Suprapubic skin (tissue), 4 donors: Measurements from ENCODE around the gene PPP2R3A. TPM values are rescaled to one million over a fixed set of nuclear protein-coding genes. Genes with fewer than 3 reads are reported as not detected.

Source experiments
- DNase-seq, 2 donors: peaks; one replicate each; pipeline ENCODE4 v3.0.0-alpha.2; 2019; ENCODE audit warnings: low spot score in 2 of 2
- H3K27ac ChIP-seq: fragments of 200-600 bp; sonication (generic); one replicate; pipeline ENCODE4 v1.5.1; 2019
- H3K27me3 ChIP-seq: fragments of 200-600 bp; sonication (generic); one replicate; pipeline ENCODE4 v1.5.1; 2019
- H3K36me3 ChIP-seq: fragments of 200-600 bp; sonication (generic); one replicate; pipeline ENCODE4 v1.5.1; 2019
- H3K4me1 ChIP-seq: fragments of 200-600 bp; sonication (generic); one replicate; pipeline ENCODE4 v1.5.1; 2019
- H3K4me3 ChIP-seq: fragments of 200-600 bp; sonication (generic); one replicate; pipeline ENCODE4 v1.5.1; 2019; ENCODE audit warnings: mild to moderate bottlenecking
- H3K9me3 ChIP-seq: fragments of 200-600 bp; sonication (generic); one replicate; pipeline ENCODE4 v1.5.1; 2019
- CTCF ChIP-seq, 2 donors: fragments of 200-600 bp in 1 of 2; fragments of 450-650 bp in 1 of 2; sonication (generic) in 1 of 2; IDR thresholded peaks; one replicate each; pipeline ENCODE4 v1.5.1; 2016 to 2019; ENCODE audit warnings: antibody characterized with exemption in 2 of 2, mild to moderate bottlenecking in 1 of 2, moderate library complexity in 1 of 2
- EP300 ChIP-seq: sonication (generic); formaldehyde crosslinking; IDR thresholded peaks from one replicate; pipeline ENCODE4 v1.6.1; 2017; ENCODE audit warnings: antibody characterized with exemption
- POLR2A ChIP-seq, 2 donors: fragments of 450-650 bp; IDR thresholded peaks; one replicate each; pipeline ENCODE4 v1.6.1; 2017; ENCODE audit warnings: antibody characterized with exemption in 2 of 2, mild to moderate bottlenecking in 2 of 2, moderate library complexity in 2 of 2
- POLR2AphosphoS5 ChIP-seq, 3 donors: sonication (generic); formaldehyde crosslinking; IDR thresholded peaks; one replicate each; pipeline ENCODE4 v1.6.1; 2017; ENCODE audit warnings: antibody characterized with exemption in 3 of 3
- WGBS: methylation state at CpG from one replicate; pipeline ENCODE4 v1.1.5; 2018; 5-methylcytosine and 5-hydroxymethylcytosine counted together
- total RNA-seq, 4 donors: library from RNA; depleted of rRNA; stranded (reverse); fragments of >200 nt; gene quantifications; one replicate each; pipeline ENCODE4 v1.1.0, GENCODE V29; 2016

The PPP2R3A gene
- total RNA-seq, 4 donors from 2014 or later: 51.2 to 71.7 (median 52.9) TPM

- no peaks in the 10 kb centered on the region for H3K9me3 ChIP-seq
- 78% methylated on average over 4 of the region's 4 CpGs for WGBS
- peaks cover 6% of the 10 kb centered on the region for H3K4me1 ChIP-seq
- H3K4me3 ChIP-seq: no peak overlapping the region
- TF ChIP-seq POLR2AphosphoS5 (IDR thresholded peaks at IDR 0.05): no peak
- no peak for TF ChIP-seq CTCF (IDR thresholded peaks at IDR 0.05)
- no peak for TF ChIP-seq POLR2A (IDR thresholded peaks at IDR 0.05)
- TF ChIP-seq EP300: no peak
- no peak for DNase-seq
- H3K27me3 ChIP-seq: no peaks in the 10 kb centered on the region
- no peak overlapping the region for H3K27ac ChIP-seq
- H3K36me3 ChIP-seq: no peaks in the 10 kb centered on the region
Measured at GRCh38 chr3:135990903-135991302, 25.4 kb downstream of the PPP2R3A start.

- Histone ChIP-seq H3K9me3 (no peaks in the 10 kb centered on the region), H3K4me3 (no peak overlapping the region), H3K4me1 (peaks cover 6% of the 10 kb centered on the region), H3K27ac (no peak overlapping the region), H3K36me3 (no peaks in the 10 kb centered on the region), H3K27me3 (no peaks in the 10 kb centered on the region)
- DNase-seq: no peak
- TF ChIP-seq POLR2AphosphoS5 (IDR thresholded peaks at IDR 0.05) (no peak), CTCF (IDR thresholded peaks at IDR 0.05) (no peak), EP300 (no peak), POLR2A (IDR thresholded peaks at IDR 0.05) (no peak)
- WGBS: 67% methylated on average over 2 of the region's 2 CpGs
Measured at GRCh38 chr3:135991621-135992020, 26.1 kb downstream of the PPP2R3A start.

GRCh38 chr3:135992072-135992471 lies 26.5 kb downstream of the PPP2R3A start:
- H3K4me1 ChIP-seq: peaks cover 6% of the 10 kb centered on the region
- DNase-seq: no peak
- H3K4me3 ChIP-seq: no peak overlapping the region
- no peaks in the 10 kb centered on the region for H3K36me3 ChIP-seq
- H3K27ac ChIP-seq: no peak overlapping the region
- no peak for TF ChIP-seq POLR2AphosphoS5 (IDR thresholded peaks at IDR 0.05)
- TF ChIP-seq POLR2A (IDR thresholded peaks at IDR 0.05): no peak
- TF ChIP-seq CTCF (IDR thresholded peaks at IDR 0.05): no peak
- no peak for TF ChIP-seq EP300
- no peaks in the 10 kb centered on the region for H3K9me3 ChIP-seq
- no peaks in the 10 kb centered on the region for H3K27me3 ChIP-seq

- no peaks in the 10 kb centered on the region for H3K36me3 ChIP-seq
- peaks cover 4% of the 10 kb centered on the region for H3K4me1 ChIP-seq
- no peak overlapping the region for H3K4me3 ChIP-seq
- H3K27me3 ChIP-seq: no peaks in the 10 kb centered on the region
- TF ChIP-seq POLR2A (IDR thresholded peaks at IDR 0.05) (no peak), EP300 (no peak), CTCF (IDR thresholded peaks at IDR 0.05) (no peak), POLR2AphosphoS5 (IDR thresholded peaks at IDR 0.05) (no peak)
- DNase-seq: no peak
- WGBS: 71% methylated on average over 3 of the region's 3 CpGs
- no peaks in the 10 kb centered on the region for H3K9me3 ChIP-seq
- H3K27ac ChIP-seq: no peak overlapping the region
Measured at GRCh38 chr3:135994708-135995337, 29.3 kb downstream of the PPP2R3A start.

GRCh38 chr3:135995766-135996165 lies 30.2 kb downstream of the PPP2R3A start:
- no peaks in the 10 kb centered on the region for H3K9me3 ChIP-seq
- no peak for DNase-seq
- 88% methylated on average over 4 of the region's 4 CpGs for WGBS
- no peak overlapping the region for H3K27ac ChIP-seq
- H3K4me1 ChIP-seq: peaks cover 4% of the 10 kb centered on the region
- TF ChIP-seq POLR2AphosphoS5 (IDR thresholded peaks at IDR 0.05) (no peak), POLR2A (IDR thresholded peaks at IDR 0.05) (no peak), CTCF (IDR thresholded peaks at IDR 0.05) (no peak), EP300 (no peak)
- no peaks in the 10 kb centered on the region for H3K36me3 ChIP-seq
- H3K27me3 ChIP-seq: no peaks in the 10 kb centered on the region
- no peak overlapping the region for H3K4me3 ChIP-seq
